Endothelial cell of umbilical vein (primary cell): ENCODE measurements around the gene MCU. TPM values are rescaled to one million over a fixed set of nuclear protein-coding genes. Genes with fewer than 3 reads are reported as not detected.

ENCODE experiments used
- BruUV-seq: library from RNA; stranded (reverse); fragments of 400-500 nt; replicated peaks from 2 replicates; lab custom pipeline; 2021; lab: Mats Ljungman, UMichigan
- CTCF ChIA-PET: fragments of 300-600, 350-600 bp; sonication (Branson Sonifier 250); formaldehyde crosslinking; loops from one replicate; lab custom pipeline; 2021; ENCODE audit warnings: antibody characterized with exemption, inconsistent platforms; lab: Charles Lee
- POLR2A ChIA-PET: fragments of 300-600, 350-600 bp; sonication (Branson Sonifier 250); formaldehyde crosslinking; loops from one replicate; lab custom pipeline; 2021; ENCODE audit warnings: antibody characterized with exemption, inconsistent platforms; lab: Charles Lee
- DNase-seq: peaks from one replicate; pipeline ENCODE4 v3.0.0-alpha.2; 2011; ENCODE audit warnings: low read depth, low spot score
- FAIRE-seq: peaks from 2 replicates; lab custom pipeline; 2011; peaks lifted over from hg19 to GRCh38; lab: Jason Lieb, UNC
- H2AFZ ChIP-seq: 2 replicates; pipeline ENCODE4 v1.6.0; 2012; ENCODE audit warnings: low read depth, low read length, control low read depth, inconsistent platforms
- H3K27ac ChIP-seq: 2 replicates; pipeline ENCODE4 v1.5.1; 2011; ENCODE audit warnings: low read depth, mild to moderate bottlenecking, control low read depth, low read length, moderate library complexity; ENCODE audit not compliant: insufficient read depth
- H3K27me3 ChIP-seq, 2 experiments: 2 replicates each; pipeline versions ENCODE4 v1.6.0 to v1.6.1; 2011; ENCODE audit warnings: low read length in 2 of 2, mixed read lengths in 1 of 2; ENCODE audit not compliant: control insufficient read depth in 2 of 2, insufficient read depth in 2 of 2
- H3K36me3 ChIP-seq, 2 experiments: 2 replicates in 1 of 2; 3 replicates in 1 of 2; pipeline ENCODE4 v1.5.1; 2011; ENCODE audit warnings: low read length in 2 of 2, mild to moderate bottlenecking in 1 of 2, moderate library complexity in 1 of 2; ENCODE audit not compliant: control insufficient read depth in 2 of 2, insufficient read depth in 2 of 2; ENCODE audit errors: extremely low read depth in 1 of 2
- H3K4me1 ChIP-seq: 3 replicates; pipeline ENCODE4 v1.5.1; 2011; ENCODE audit warnings: mild to moderate bottlenecking, low read length; ENCODE audit not compliant: control insufficient read depth, insufficient read depth; ENCODE audit errors: extremely low read depth
- H3K4me2 ChIP-seq: 2 replicates; pipeline ENCODE4 v1.6.1; 2011; ENCODE audit warnings: low read length, control low read depth, mixed read lengths; ENCODE audit not compliant: insufficient read depth
- H3K4me3 ChIP-seq, 3 experiments: fragments of 200-600 bp in 1 of 3; sonication (generic), shearing (Covaris generic) in 1 of 3; replicated peaks in 1 of 3; 2 replicates each; pipeline ENCODE4 v1.5.1; 2011 to 2016; ENCODE audit warnings: control low read depth in 3 of 3, low read length in 3 of 3, mild to moderate bottlenecking in 2 of 3, inconsistent platforms in 1 of 3, low read depth in 1 of 3, moderate library complexity in 1 of 3; ENCODE audit not compliant: insufficient read depth in 1 of 3
- H3K79me2 ChIP-seq: 2 replicates; pipeline ENCODE4 v1.6.0; 2012; ENCODE audit warnings: low read length, inconsistent platforms; ENCODE audit not compliant: control insufficient read depth, insufficient read depth
- H3K9ac ChIP-seq: replicated peaks from 2 replicates; pipeline ENCODE3; 2011; ENCODE audit warnings: low read length, control low read depth; ENCODE audit not compliant: insufficient read depth; ENCODE audit errors: extremely low read depth
- H3K9me1 ChIP-seq: replicated peaks from 3 replicates; pipeline ENCODE4 v1.6.0; 2011; ENCODE audit warnings: mild to moderate bottlenecking, low read length; ENCODE audit not compliant: control insufficient read depth, insufficient read depth; ENCODE audit errors: extremely low read depth
- H3K9me3 ChIP-seq: replicated peaks from 2 replicates; pipeline ENCODE4 v1.5.1; 2012; ENCODE audit warnings: low read length, inconsistent platforms; ENCODE audit not compliant: control insufficient read depth, insufficient read depth
- H4K20me1 ChIP-seq: replicated peaks from 2 replicates; pipeline ENCODE3; 2011; ENCODE audit warnings: mild to moderate bottlenecking, low read length; ENCODE audit not compliant: control insufficient read depth, insufficient read depth; ENCODE audit errors: extremely low read depth
- CTCF ChIP-seq, 2 donors: IDR thresholded peaks; 1 replicate in 1 of 2; 2 replicates in 1 of 2; pipeline ENCODE4 v1.5.1; 2011; ENCODE audit warnings: low read length in 2 of 2, mild to moderate bottlenecking in 2 of 2, moderate library complexity in 2 of 2, control low read depth in 1 of 2, inconsistent platforms in 1 of 2, low read depth in 1 of 2; ENCODE audit not compliant: insufficient read depth in 1 of 2; ENCODE audit errors: extremely low read depth in 1 of 2
- EZH2 ChIP-seq: IDR thresholded peaks from 2 replicates; pipeline ENCODE4 v1.6.1; 2012; ENCODE audit warnings: borderline replicate concordance, low read depth, mild to moderate bottlenecking, moderate library complexity, low read length, inconsistent platforms; ENCODE audit not compliant: severe bottlenecking
- FOS ChIP-seq: IDR thresholded peaks from 2 replicates; pipeline ENCODE4 v1.6.1; 2011; ENCODE audit warnings: mild to moderate bottlenecking, low read length, moderate library complexity, borderline replicate concordance; ENCODE audit not compliant: insufficient read depth
- GATA2 ChIP-seq: IDR thresholded peaks from 2 replicates; pipeline ENCODE4 v1.7.0; 2011; ENCODE audit warnings: low read depth, mild to moderate bottlenecking, moderate library complexity, mixed read lengths, low read length; ENCODE audit not compliant: insufficient read length, insufficient read depth
- JUN ChIP-seq: IDR thresholded peaks from 2 replicates; pipeline ENCODE4 v1.6.1; 2011; ENCODE audit warnings: borderline replicate concordance, low read depth; ENCODE audit not compliant: insufficient read length, insufficient read depth
- MAX ChIP-seq: IDR thresholded peaks from 2 replicates; pipeline ENCODE4 v1.6.1; 2011; ENCODE audit not compliant: insufficient read depth, insufficient read length
- MYC ChIP-seq: IDR thresholded peaks from one replicate; pipeline ENCODE4 v1.6.1; 2011; ENCODE audit warnings: mild to moderate bottlenecking, low read depth, low read length
- POLR2A ChIP-seq: IDR thresholded peaks from 2 replicates; pipeline ENCODE4 v1.6.1; 2012; ENCODE audit warnings: low read depth, mild to moderate bottlenecking, control low read depth, low read length
- POLR2AphosphoS5 ChIP-seq: IDR thresholded peaks from 2 replicates; pipeline ENCODE4 v1.6.1; 2012; ENCODE audit warnings: low read depth, mild to moderate bottlenecking, control low read depth, low read length, moderate library complexity; ENCODE audit not compliant: insufficient read depth
- dilution Hi-C: fragments of 300-500 bp; cut with MboI; formaldehyde crosslinking; loops from one replicate; pipeline ENCODE4 v1.15.0; 2019; ENCODE audit warnings: low sequenced_read_pairs; ENCODE audit not compliant: extremely low pct_ligation_motif_present
- intact Hi-C: fragments of 100-400 bp; cut with micrococcal nuclease; formaldehyde crosslinking; loops from one replicate; pipeline ENCODE4 v1.10.0; 2022
- polyA plus RNA-seq, 4 experiments: library from polyadenylated mRNA; depleted of rRNA in 3 of 4; stranded (reverse) in 3 of 4; unstranded in 1 of 4; fragments of >200 nt; gene quantifications; 2 replicates each; pipeline versions ENCODE4 v1.2.1 to v1.2.3, GENCODE V29; 2011 to 2012; ENCODE audit warnings: missing spikeins in 1 of 4
- total RNA-seq: library from RNA; stranded (reverse); gene quantifications from 2 replicates; pipeline ENCODE4 v1.2.3, GENCODE V29; 2021

The MCU gene
- total and polyA plus RNA-seq, 2 donors (not counting 3 experiments of a cell fraction or from before 2014, with no cell fraction given), result 25.2 to 37.2 TPM

GRCh38 chr10:72667207-72667864 is 24.6 kb upstream of the MCU start:
- no peaks in the 10 kb centered on the region for H3K4me1 ChIP-seq
- no TSS peak for BruUV-seq
- no peak overlapping the region for H2AFZ ChIP-seq
- H3K9ac ChIP-seq, result no peak overlapping the region
- no peaks in the 10 kb centered on the region for H3K27me3 ChIP-seq
- no peaks in the 10 kb centered on the region for H3K36me3 ChIP-seq
- H3K79me2 ChIP-seq, result no peaks in the 10 kb centered on the region
- H3K27ac ChIP-seq, result no peak overlapping the region
- H3K4me3 ChIP-seq, result no peak overlapping the region
- DNase-seq (no peak), FAIRE-seq (no peak)
- H3K4me2 ChIP-seq, result no peak overlapping the region
- POLR2A ChIA-PET, result no interaction called here
- H3K9me3 ChIP-seq, result no peaks in the 10 kb centered on the region
- H4K20me1 ChIP-seq, result no peaks in the 10 kb centered on the region
- intact Hi-C loops (no loop called here), dilution Hi-C loops (no loop called here)
- CTCF ChIA-PET, result interaction anchor here (1.1 to 2.2 kb wide), 2 partner anchors 13 to 167 kb away, joined by 3 to 6 read pairs; no protein-coding TSS in a partner anchor
- TF ChIP-seq EZH2 (no peak), MYC (no peak), MAX (no peak), GATA2 (no peak), POLR2A (no peak), CTCF (IDR thresholded peaks at IDR 0.05; ENCODE audit: extremely low read depth in 1 of 2, insufficient read depth in 1 of 2, low read depth in 1 of 2, low read length in 2 of 2) (no peak), FOS (no peak), POLR2AphosphoS5 (no peak), JUN (no peak)
- H3K9me1 ChIP-seq, result no peaks in the 10 kb centered on the region
